Retinal pigment epithelial cell (primary cell): Measurements from ENCODE around the gene PTPRD.

Experiments
- DNase-seq: peaks from one replicate; pipeline ENCODE4 v3.0.0-alpha.2; 2010; ENCODE audit warnings: low read depth
- H3K4me3 ChIP-seq: 2 replicates; pipeline ENCODE4 v1.5.1; 2011; ENCODE audit warnings: mild to moderate bottlenecking, low read length, control low read depth, moderate library complexity
- TF ChIP-seq, protein P1 (sequence below): conservative IDR thresholded peaks from 2 replicates; pipeline ENCODE4 v1.5.1; 2011; ENCODE audit warnings: low read depth, low read length, control low read depth, inconsistent platforms

PTPRD gene

DNA sequence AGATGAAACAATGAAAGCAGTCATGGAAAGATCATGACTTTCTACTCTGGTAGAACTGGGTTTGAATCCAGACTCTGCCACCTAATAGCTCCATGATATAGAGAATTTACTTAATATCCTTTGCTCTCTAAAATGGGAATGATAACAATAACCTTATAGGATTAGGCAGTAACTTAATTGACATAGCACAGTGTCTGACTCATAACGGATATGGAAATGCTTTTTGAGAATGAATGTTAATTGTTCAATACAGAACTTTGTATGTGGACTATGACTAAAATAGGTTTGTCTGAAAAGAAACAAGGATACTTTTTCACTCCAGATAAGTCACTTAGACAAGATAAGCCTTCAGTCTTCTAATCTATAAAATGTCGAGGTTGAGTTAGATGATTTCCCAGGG, 330.7 kb downstream of the PTPRD start:
- H3K4me3 ChIP-seq = no peak overlapping the region
- TF ChIP-seq, protein P1, sequence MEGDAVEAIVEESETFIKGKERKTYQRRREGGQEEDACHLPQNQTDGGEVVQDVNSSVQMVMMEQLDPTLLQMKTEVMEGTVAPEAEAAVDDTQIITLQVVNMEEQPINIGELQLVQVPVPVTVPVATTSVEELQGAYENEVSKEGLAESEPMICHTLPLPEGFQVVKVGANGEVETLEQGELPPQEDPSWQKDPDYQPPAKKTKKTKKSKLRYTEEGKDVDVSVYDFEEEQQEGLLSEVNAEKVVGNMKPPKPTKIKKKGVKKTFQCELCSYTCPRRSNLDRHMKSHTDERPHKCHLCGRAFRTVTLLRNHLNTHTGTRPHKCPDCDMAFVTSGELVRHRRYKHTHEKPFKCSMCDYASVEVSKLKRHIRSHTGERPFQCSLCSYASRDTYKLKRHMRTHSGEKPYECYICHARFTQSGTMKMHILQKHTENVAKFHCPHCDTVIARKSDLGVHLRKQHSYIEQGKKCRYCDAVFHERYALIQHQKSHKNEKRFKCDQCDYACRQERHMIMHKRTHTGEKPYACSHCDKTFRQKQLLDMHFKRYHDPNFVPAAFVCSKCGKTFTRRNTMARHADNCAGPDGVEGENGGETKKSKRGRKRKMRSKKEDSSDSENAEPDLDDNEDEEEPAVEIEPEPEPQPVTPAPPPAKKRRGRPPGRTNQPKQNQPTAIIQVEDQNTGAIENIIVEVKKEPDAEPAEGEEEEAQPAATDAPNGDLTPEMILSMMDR = no peak

DNA sequence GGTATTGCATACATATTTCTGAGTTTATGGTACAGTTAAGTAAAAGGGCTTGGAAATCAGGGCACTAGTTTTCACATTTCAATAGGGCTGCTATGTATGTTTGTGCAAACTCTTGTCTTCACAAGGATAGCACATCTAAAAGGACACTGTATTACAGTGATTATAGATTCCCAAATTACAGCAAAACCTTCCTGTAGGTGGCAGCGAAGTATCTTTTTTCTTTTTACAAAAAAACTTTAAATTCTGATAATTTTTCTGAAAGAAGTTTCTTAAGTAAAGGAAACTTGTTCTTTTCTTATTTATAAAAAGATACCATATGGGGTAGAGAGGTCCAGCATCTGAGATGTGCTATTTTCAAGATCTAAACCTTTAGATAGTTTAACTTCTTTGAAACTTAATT, 337.8 kb downstream of the PTPRD start:
- TF ChIP-seq, protein P1 = peak; percentile 53
- DNase-seq = no peak
- no peak overlapping the region for H3K4me3 ChIP-seq

More for the DNA sequence above, 330.7 kb downstream of the PTPRD start:
- no peak for DNase-seq

DNA sequence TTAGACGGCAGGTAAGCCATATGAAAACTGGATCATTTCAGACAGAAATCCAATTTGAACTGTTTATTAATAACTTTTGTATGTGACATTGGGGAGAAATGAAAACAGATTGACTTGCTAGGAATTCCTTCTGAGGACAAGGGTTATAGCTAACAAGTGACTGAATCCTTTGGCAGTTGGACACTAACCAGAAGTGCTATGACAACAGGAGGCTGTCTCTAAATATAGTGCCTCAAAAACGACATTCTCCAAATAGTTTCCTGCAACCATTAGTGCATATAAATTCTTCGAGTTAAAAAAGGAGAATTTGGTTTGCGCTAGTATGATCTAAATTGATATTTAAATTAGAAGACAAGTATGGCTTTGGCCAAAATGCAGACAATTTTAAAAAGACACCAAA, 338.6 kb downstream of the PTPRD start:
- no peak overlapping the region for H3K4me3 ChIP-seq
- DNase-seq = no peak
- TF ChIP-seq, protein P1 = no peak

DNA sequence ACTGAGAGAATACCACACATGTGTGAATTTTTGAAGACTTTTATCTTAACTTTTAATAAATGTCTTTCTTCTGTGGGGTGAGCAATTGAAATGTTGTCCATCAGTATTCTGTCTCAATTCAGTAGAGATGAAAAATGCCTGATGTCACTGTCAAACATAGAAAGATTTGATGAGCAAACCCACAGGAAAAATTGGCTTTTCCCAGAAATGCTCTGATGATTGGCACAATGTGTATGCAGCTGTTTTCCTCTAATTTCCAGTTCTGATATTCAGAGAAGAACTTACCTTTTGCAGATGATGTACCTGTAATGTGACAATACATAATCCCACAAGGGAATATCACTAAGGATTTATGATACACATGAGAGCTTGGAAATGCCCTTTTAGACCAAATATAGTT, 340.0 kb downstream of the PTPRD start:
- TF ChIP-seq, protein P1 = no peak
- no peak for DNase-seq
- no peak overlapping the region for H3K4me3 ChIP-seq

DNA sequence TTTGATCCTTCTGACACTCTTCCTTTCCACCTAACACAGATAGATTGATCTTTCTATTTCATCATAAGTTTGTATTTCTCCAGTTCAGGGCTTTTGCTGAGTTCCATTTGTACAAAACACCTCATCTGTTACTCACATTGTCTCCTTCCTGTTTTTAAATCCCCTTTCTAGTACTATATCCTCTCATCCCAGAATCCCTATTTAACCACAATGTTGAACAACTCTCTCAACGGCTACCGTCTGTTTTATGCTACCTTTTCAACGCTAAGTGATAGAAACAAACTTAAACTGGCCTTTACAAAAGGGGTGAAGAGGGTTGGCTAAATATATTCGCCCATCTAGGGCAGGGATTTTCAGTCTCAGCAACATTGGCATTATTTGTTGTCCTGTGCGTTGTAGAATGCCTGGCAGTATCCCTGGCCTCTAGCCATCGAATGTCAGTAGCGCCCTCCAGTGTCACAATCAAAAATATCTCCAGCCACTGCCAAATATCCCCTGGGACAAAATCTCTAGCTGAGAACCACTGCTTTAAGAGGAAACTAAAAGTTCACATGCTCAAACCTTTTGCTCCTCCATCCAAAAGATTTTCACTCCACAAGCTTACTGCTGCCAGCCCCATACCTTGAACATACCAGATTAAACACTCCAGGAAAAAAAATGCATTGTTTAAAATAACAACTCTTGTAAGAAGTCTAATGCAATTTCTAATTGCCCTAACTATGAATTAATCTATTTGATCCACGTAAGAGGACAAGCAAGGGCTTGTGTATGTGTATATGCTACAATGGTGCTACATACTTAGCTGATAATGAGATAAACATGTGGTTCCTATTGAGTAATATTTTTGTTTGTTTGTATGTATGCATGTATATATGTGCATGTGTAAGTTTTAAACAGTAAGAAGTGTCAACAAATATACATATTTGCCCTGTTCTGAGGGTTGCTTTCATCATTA, 344.0 kb downstream of the PTPRD start:
- TF ChIP-seq, protein P1 = peak; percentile 77
- no peak for DNase-seq
- H3K4me3 ChIP-seq = no peak overlapping the region

DNA sequence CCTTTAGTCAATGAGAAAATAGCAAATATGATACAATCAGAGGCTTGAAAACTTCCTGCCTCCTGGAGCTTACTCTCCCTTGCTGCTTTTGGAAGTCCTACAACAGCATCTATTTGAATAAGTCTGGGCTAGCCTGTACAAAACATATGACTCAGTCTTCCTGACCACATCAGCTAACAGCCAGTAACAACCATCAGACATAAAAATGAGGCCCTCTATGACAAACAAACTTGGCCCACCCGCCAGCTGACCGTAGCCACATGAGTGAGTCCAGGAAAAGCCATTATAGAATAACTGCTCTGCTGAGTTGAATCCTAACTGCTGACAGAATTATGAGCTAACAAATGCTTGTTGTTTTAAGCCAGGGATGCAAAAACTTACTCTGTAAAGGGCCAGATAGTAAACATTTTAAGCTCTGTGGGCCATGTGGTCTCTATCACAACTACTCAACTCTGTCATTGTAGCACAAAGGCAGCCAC, 347.6 kb downstream of the PTPRD start:
- DNase-seq = peak; percentile 77
- H3K4me3 ChIP-seq = no peak overlapping the region
- TF ChIP-seq, protein P1 = no peak

DNA sequence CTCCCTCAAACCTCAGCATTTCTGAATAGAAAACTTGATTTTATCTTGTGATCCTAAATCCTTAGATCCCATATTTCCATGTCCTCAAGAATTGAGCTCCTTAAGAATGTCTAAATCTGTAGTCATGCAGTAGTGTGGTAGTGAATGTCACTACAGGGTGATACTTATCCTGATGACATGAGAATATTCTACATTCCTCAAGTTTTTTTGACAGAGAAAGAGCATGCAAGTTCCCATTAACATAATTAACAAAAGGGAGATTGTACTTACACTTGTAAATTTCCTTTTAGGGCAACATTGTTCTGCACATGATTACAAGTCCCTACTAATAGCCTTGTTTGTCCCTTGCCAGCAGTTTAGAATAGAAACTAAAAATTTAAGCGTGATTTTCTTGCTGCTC, 352.3 kb downstream of the PTPRD start:
- H3K4me3 ChIP-seq = no peak overlapping the region
- TF ChIP-seq, protein P1 = no peak
- DNase-seq = peak; percentile 90
